ENCODE results near the gene PIANP. TPM values are rescaled to one million over a fixed set of nuclear protein-coding genes. Genes with fewer than 3 reads are reported as not detected.

The PIANP gene
- total RNA-seq, 1 donor from 2014 or later: 48.8 TPM

DNA sequence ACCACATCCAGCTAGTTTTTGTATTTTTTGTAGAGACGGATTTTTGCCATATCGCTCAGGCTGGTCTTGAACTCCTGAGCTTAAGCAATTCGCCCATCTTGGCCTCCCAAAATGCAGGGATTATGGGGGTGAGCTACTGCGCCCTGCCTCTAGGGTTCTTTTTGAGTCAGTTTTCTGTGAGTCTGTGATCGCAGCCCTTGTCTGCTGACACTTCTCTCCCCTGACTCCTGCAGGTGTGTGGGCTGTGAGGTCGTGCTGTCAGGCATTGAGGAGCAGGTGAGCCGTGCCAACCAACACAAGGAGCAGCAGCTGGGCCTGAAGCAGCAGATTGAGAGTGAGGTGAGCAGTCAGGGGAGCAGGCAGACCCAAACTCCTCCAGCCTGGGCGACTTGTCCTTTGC is 29.6 kb upstream of the PIANP start:
- Mint-ChIP-seq H3K27ac (ENCODE audit: unreplicated experiment) (peak overlapping the region; percentile 56), H3K27me3 (ENCODE audit: unreplicated experiment) (no peaks in the 10 kb centered on the region), H3K36me3 (ENCODE audit: unreplicated experiment) (no peaks in the 10 kb centered on the region), H3K4me3 (ENCODE audit: unreplicated experiment) (peak overlapping the region; percentile 42), H3K4me1 (ENCODE audit: low read depth, unreplicated experiment) (peaks cover 7% of the 10 kb centered on the region), H3K9me3 (ENCODE audit: unreplicated experiment) (peaks cover 5% of the 10 kb centered on the region)
- DNase-seq: no peak
- TF ChIP-seq, protein P1, sequence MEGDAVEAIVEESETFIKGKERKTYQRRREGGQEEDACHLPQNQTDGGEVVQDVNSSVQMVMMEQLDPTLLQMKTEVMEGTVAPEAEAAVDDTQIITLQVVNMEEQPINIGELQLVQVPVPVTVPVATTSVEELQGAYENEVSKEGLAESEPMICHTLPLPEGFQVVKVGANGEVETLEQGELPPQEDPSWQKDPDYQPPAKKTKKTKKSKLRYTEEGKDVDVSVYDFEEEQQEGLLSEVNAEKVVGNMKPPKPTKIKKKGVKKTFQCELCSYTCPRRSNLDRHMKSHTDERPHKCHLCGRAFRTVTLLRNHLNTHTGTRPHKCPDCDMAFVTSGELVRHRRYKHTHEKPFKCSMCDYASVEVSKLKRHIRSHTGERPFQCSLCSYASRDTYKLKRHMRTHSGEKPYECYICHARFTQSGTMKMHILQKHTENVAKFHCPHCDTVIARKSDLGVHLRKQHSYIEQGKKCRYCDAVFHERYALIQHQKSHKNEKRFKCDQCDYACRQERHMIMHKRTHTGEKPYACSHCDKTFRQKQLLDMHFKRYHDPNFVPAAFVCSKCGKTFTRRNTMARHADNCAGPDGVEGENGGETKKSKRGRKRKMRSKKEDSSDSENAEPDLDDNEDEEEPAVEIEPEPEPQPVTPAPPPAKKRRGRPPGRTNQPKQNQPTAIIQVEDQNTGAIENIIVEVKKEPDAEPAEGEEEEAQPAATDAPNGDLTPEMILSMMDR (IDR thresholded peaks at IDR 0.05; ENCODE audit: partially characterized antibody, unreplicated experiment): no peak

DNA sequence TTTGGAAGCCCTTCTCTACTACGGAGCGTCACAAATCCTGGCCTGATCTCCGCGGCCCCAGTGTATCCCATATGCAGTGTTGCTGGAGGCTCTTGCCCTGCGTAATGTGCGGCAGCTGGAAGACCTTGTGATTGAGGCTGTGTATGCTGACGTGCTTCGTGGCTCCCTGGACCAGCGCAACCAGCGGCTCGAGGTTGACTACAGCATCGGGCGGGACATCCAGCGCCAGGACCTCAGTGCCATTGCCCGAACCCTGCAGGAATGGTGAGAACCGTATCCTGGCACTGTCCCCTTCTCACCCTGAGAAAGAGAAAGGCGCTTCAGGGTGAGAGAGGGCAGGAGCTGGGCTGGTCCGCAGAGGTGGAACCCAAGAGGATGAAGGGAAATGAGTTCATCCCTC is 28.6 kb upstream of the PIANP start:
- H3K27ac Mint-ChIP-seq (ENCODE audit: unreplicated experiment): no peak overlapping the region
- TF ChIP-seq, protein P1 (IDR thresholded peaks at IDR 0.05; ENCODE audit: partially characterized antibody, unreplicated experiment): no peak
- H3K27me3 Mint-ChIP-seq (ENCODE audit: unreplicated experiment): no peaks in the 10 kb centered on the region
- no peak for DNase-seq
- H3K4me3 Mint-ChIP-seq (ENCODE audit: unreplicated experiment): no peak overlapping the region
- H3K36me3 Mint-ChIP-seq (ENCODE audit: unreplicated experiment): no peaks in the 10 kb centered on the region
- H3K9me3 Mint-ChIP-seq (ENCODE audit: unreplicated experiment): peaks cover 6% of the 10 kb centered on the region
- peaks cover 7% of the 10 kb centered on the region for H3K4me1 Mint-ChIP-seq (ENCODE audit: low read depth, unreplicated experiment)

DNA sequence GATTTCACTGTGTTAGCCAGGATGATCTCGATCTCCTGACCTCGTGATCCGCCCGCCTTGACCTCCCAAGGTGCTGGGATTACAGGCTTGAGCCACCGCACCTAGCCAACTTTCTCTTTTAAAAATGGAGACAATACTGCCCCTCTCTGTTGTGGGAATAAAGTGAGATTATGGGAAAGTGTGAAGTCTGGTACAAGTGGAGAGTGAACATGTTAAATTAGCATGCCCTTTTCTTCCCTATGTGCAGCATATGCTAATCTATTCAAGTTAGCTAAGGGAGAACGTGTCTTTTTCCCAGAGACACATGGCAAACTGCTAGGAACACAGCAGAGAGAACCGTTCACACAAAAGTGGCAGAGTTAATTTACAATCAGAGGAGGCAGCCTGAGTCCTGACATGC is 24.7 kb upstream of the PIANP start:
- H3K27me3 Mint-ChIP-seq (ENCODE audit: unreplicated experiment): peaks cover 5% of the 10 kb centered on the region

DNA sequence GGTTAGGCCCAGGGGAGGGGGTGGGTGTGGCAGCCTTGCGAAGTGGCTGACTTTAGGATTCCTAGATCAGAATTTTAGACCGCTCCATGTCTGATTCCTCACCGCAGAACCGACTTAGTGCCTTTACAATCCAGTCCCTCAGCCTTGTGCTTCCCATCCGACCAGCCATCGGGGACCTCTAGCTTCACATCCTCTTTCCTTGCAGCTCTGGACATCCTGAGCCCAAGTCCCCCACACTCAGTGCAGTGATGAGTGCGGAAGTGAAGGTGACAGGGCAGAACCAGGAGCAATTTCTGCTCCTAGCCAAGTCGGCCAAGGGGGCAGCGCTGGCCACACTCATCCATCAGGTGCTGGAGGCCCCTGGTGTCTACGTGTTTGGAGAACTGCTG is 23.8 kb upstream of the PIANP start:
- peak; percentile 32 for DNase-seq
- H3K4me3 Mint-ChIP-seq (ENCODE audit: unreplicated experiment): peak overlapping the region; percentile 96

More for the DNA sequence above, 24.7 kb upstream of the PIANP start:
- peaks cover 10% of the 10 kb centered on the region for H3K9me3 Mint-ChIP-seq (ENCODE audit: unreplicated experiment)
- H3K36me3 Mint-ChIP-seq (ENCODE audit: unreplicated experiment): no peaks in the 10 kb centered on the region
- H3K4me1 Mint-ChIP-seq (ENCODE audit: low read depth, unreplicated experiment): peaks cover 6% of the 10 kb centered on the region
- TF ChIP-seq, protein P1 (IDR thresholded peaks at IDR 0.05; ENCODE audit: partially characterized antibody, unreplicated experiment): no peak
- H3K4me3 Mint-ChIP-seq (ENCODE audit: unreplicated experiment): peak overlapping the region; percentile 76
- no peak for DNase-seq
- no peak overlapping the region for H3K27ac Mint-ChIP-seq (ENCODE audit: unreplicated experiment)

More for the DNA sequence above, 23.8 kb upstream of the PIANP start:
- Mint-ChIP-seq H3K27me3 (ENCODE audit: unreplicated experiment) (peaks cover 5% of the 10 kb centered on the region), H3K4me1 (ENCODE audit: low read depth, unreplicated experiment) (peaks cover 3% of the 10 kb centered on the region), H3K36me3 (ENCODE audit: unreplicated experiment) (no peaks in the 10 kb centered on the region), H3K9me3 (ENCODE audit: unreplicated experiment) (peaks cover 10% of the 10 kb centered on the region), H3K27ac (ENCODE audit: unreplicated experiment) (peak overlapping the region; percentile 94)
- TF ChIP-seq, protein P1 (IDR thresholded peaks at IDR 0.05; ENCODE audit: partially characterized antibody, unreplicated experiment): no peak
